DND-41 (cell line): ENCODE measurements around the gene NTNG2.

Experiments
- ATAC-seq: fragments of 200-7000 bp; cut with Tn5 transposase; 3 replicates; pipeline ENCODE4 v1.9.1; 2021; ENCODE audit warnings: low read depth; ENCODE audit not compliant: insufficient read depth
- DNase-seq: peaks from one replicate; pipeline ENCODE4 v3.0.0-alpha.2; 2020
- H2AFZ ChIP-seq: 2 replicates; pipeline ENCODE4 v1.6.0; 2012; ENCODE audit warnings: low read depth, low read length
- H3K27ac ChIP-seq: 2 replicates; pipeline ENCODE4 v1.5.1; 2012; ENCODE audit warnings: low read length, inconsistent platforms
- H3K27me3 ChIP-seq: fragments of 200-600 bp; sonication (generic); 2 replicates; pipeline ENCODE4 v1.6.0; 2012; ENCODE audit warnings: low read length, mild to moderate bottlenecking, inconsistent platforms; ENCODE audit not compliant: insufficient read depth, poor library complexity
- H3K36me3 ChIP-seq: 2 replicates; pipeline ENCODE4 v1.5.1; 2012; ENCODE audit warnings: low read length, inconsistent platforms; ENCODE audit not compliant: insufficient read depth
- H3K4me1 ChIP-seq: 2 replicates; pipeline ENCODE4 v1.5.1; 2012; ENCODE audit warnings: mild to moderate bottlenecking, low read length; ENCODE audit not compliant: insufficient read depth
- H3K4me2 ChIP-seq: 2 replicates; pipeline ENCODE4 v1.6.0; 2012; ENCODE audit warnings: mild to moderate bottlenecking, moderate library complexity, low read length, inconsistent platforms; ENCODE audit not compliant: insufficient read depth
- H3K4me3 ChIP-seq, 2 experiments: fragments of 200-600 bp in 1 of 2; shearing (Covaris generic) in 1 of 2; 2 replicates each; pipeline ENCODE4 v1.5.1; 2012 to 2016; ENCODE audit warnings: inconsistent platforms in 2 of 2, low read length in 2 of 2, mild to moderate bottlenecking in 2 of 2, low read depth in 1 of 2, moderate library complexity in 1 of 2
- H3K79me2 ChIP-seq: 2 replicates; pipeline ENCODE4 v1.6.0; 2012; ENCODE audit warnings: low read length, inconsistent platforms; ENCODE audit not compliant: insufficient read depth
- H3K9ac ChIP-seq: 2 replicates; pipeline ENCODE4 v1.6.0; 2012; ENCODE audit warnings: low read depth, mild to moderate bottlenecking, inconsistent platforms, low read length, moderate library complexity
- H3K9me3 ChIP-seq: 2 replicates; pipeline ENCODE4 v1.5.1; 2012; ENCODE audit warnings: low read length, moderate library complexity, mild to moderate bottlenecking, inconsistent platforms; ENCODE audit not compliant: insufficient read depth, severe bottlenecking
- H4K20me1 ChIP-seq: 2 replicates; pipeline ENCODE4 v1.6.0; 2012; ENCODE audit warnings: low read length; ENCODE audit not compliant: insufficient read depth
- EZH2 ChIP-seq: IDR thresholded peaks from 3 replicates; pipeline ENCODE4 v1.6.1; 2012; ENCODE audit warnings: borderline replicate concordance, low read depth, mild to moderate bottlenecking, moderate library complexity, low read length, inconsistent platforms; ENCODE audit not compliant: severe bottlenecking
- TF ChIP-seq, protein P1 (sequence below): IDR thresholded peaks from 2 replicates; pipeline ENCODE4 v1.5.1; 2012; ENCODE audit warnings: borderline replicate concordance, low read length, moderate library complexity, mild to moderate bottlenecking; ENCODE audit not compliant: poor library complexity, severe bottlenecking; ENCODE audit errors: extremely low read depth

The NTNG2 gene

DNA sequence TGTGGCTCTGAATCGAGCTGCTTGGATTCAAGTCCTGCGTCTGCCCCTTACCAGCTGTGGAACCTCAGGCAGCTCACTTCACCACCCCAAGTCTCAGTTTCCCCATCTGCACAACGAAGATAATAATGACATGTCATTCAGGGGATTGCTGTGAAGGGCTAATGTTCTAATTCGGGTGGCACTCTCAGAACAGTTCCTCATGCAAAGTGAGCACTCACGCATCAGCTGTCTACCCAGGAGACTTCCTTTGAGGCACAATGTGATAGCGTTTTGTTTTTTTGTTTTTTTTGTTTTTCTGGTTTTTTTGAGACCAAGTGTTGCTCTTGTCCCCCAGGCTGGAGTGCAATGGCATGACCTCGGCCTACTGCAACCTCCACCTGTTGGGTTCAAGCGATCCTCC, 56.4 kb downstream of the NTNG2 start:
- Histone ChIP-seq H2AFZ (no peak overlapping the region), H3K79me2 (no peaks in the 10 kb centered on the region), H3K27ac (no peak overlapping the region), H3K36me3 (no peaks in the 10 kb centered on the region), H4K20me1 (no peaks in the 10 kb centered on the region), H3K27me3 (no peaks in the 10 kb centered on the region), H3K4me3 (no peak overlapping the region), H3K9ac (no peak overlapping the region), H3K4me1 (no peaks in the 10 kb centered on the region), H3K9me3 (no peaks in the 10 kb centered on the region), H3K4me2 (no peak overlapping the region)
- ATAC-seq (no peak), DNase-seq (no peak)
- TF ChIP-seq, protein P1, sequence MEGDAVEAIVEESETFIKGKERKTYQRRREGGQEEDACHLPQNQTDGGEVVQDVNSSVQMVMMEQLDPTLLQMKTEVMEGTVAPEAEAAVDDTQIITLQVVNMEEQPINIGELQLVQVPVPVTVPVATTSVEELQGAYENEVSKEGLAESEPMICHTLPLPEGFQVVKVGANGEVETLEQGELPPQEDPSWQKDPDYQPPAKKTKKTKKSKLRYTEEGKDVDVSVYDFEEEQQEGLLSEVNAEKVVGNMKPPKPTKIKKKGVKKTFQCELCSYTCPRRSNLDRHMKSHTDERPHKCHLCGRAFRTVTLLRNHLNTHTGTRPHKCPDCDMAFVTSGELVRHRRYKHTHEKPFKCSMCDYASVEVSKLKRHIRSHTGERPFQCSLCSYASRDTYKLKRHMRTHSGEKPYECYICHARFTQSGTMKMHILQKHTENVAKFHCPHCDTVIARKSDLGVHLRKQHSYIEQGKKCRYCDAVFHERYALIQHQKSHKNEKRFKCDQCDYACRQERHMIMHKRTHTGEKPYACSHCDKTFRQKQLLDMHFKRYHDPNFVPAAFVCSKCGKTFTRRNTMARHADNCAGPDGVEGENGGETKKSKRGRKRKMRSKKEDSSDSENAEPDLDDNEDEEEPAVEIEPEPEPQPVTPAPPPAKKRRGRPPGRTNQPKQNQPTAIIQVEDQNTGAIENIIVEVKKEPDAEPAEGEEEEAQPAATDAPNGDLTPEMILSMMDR: no peak
- no peak for TF ChIP-seq EZH2

DNA sequence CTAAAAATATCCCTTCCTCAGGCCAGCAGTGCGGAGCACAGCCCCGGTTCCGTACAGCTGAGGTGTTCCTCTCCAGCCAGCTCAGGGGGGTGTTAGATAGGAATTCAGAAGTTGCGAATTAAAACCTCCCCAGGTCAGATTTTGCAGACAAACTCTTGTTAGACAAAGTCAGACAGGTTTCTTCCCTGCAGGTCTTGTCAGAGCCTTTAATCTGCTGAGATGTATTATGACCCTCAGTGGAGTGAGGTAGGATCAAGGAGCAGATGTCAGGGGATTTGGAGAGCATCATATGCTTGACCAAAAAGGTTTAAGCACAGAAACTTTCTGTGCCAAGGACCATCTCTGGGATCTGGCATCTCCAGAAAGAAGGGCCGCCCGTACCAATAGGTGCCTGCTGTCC, 60.1 kb downstream of the NTNG2 start:
- H4K20me1 ChIP-seq: no peaks in the 10 kb centered on the region
- no peak for ATAC-seq
- no peak overlapping the region for H3K4me2 ChIP-seq
- no peaks in the 10 kb centered on the region for H3K27me3 ChIP-seq
- H3K36me3 ChIP-seq: no peaks in the 10 kb centered on the region
- H3K27ac ChIP-seq: no peak overlapping the region
- H2AFZ ChIP-seq: no peak overlapping the region
- H3K79me2 ChIP-seq: no peaks in the 10 kb centered on the region
- H3K9me3 ChIP-seq: no peaks in the 10 kb centered on the region
- H3K9ac ChIP-seq: no peak overlapping the region
- DNase-seq: no peak
- H3K4me3 ChIP-seq: no peak overlapping the region
- H3K4me1 ChIP-seq: no peaks in the 10 kb centered on the region
- no peak for TF ChIP-seq EZH2
- TF ChIP-seq, protein P1: no peak

DNA sequence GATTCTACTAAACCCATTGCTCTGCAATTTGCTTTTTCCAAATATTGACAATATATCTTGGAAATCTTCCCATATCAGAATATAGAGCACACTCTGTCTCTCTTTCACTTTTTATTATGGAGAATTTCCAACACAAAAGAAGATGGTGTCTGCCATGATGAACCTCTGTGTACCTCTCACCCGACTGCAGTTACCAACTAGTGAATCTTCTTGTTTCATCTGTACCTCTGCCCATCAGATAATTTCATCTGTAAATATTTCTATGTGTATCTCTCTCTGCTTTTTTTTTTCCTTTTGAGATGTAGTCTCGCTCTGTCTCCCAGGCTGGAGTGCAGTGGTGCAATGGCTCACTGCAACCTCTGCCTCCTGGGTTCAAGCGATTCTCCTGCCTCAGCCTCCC, 62.8 kb downstream of the NTNG2 start:
- H4K20me1 ChIP-seq: no peaks in the 10 kb centered on the region
- H3K79me2 ChIP-seq: no peaks in the 10 kb centered on the region
- no peak overlapping the region for H3K9ac ChIP-seq
- no peak overlapping the region for H3K27ac ChIP-seq
- H3K4me2 ChIP-seq: no peak overlapping the region
- no peaks in the 10 kb centered on the region for H3K4me1 ChIP-seq
- no peaks in the 10 kb centered on the region for H3K9me3 ChIP-seq
- no peaks in the 10 kb centered on the region for H3K27me3 ChIP-seq
- H3K4me3 ChIP-seq: no peak overlapping the region
- DNase-seq: no peak
- no peak for ATAC-seq
- H3K36me3 ChIP-seq: no peaks in the 10 kb centered on the region
- H2AFZ ChIP-seq: no peak overlapping the region
- TF ChIP-seq, protein P1: no peak
- no peak for TF ChIP-seq EZH2
